DMS53 treated with DMSO at 0.1 percent for 48 hours (cell line): Measurements from ENCODE around the gene LIME1.

Experiments used
- DNase-seq: peaks from one replicate; lab custom pipeline; 2025; ENCODE audit not compliant: unreplicated experiment; lab: John Stamatoyannopoulos, UW

LIME1 gene, protein sequence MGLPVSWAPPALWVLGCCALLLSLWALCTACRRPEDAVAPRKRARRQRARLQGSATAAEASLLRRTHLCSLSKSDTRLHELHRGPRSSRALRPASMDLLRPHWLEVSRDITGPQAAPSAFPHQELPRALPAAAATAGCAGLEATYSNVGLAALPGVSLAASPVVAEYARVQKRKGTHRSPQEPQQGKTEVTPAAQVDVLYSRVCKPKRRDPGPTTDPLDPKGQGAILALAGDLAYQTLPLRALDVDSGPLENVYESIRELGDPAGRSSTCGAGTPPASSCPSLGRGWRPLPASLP

DNA sequence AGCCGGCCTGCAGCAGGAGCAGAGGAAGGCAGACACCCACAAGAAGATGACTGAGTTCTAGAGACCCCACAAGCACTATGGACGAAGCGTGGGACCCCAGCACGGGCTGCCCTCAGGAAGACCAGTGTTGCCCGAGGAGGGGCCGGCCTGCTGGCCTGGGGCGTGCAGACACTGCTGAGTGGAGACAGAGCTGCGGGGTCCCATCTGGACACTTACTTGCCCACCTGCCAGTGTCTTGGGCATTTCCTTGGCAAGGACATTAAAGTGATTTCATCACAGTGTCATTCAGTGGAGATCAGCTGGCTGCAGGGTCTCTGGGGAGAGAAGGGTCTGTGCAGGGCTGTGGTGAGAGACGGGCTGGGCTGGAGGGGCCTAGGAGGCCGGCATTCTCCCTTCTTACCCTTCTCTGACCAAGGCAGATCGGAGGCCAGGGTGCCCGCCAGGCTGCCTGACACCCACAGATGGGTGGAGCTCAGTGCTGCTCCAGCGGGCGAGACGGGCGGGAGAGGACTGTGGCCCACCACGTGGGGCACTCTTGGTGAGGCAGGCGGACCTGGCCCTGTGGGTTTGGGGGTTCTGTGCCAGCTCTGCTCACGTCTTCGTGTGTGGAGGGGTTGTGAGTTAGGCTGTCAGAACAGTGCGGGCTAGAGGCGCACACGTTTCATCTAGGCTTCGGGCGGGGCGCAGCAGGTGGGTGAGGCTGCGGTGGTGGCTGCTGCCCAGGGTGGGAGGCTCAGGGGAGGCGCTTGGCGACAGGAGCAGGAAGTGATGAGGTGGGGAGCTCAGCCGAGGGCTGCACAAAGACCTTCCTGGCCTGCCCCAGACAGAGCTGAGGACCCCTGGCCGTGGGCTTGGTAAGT, at the start of gene LIME1:
Gene LIME1 (plus strand): TSS at position 806 of the 860 bp plus-strand sequence. CDS start 886 bp downstream, outside the sequence.
- no peak for DNase-seq

DNA sequence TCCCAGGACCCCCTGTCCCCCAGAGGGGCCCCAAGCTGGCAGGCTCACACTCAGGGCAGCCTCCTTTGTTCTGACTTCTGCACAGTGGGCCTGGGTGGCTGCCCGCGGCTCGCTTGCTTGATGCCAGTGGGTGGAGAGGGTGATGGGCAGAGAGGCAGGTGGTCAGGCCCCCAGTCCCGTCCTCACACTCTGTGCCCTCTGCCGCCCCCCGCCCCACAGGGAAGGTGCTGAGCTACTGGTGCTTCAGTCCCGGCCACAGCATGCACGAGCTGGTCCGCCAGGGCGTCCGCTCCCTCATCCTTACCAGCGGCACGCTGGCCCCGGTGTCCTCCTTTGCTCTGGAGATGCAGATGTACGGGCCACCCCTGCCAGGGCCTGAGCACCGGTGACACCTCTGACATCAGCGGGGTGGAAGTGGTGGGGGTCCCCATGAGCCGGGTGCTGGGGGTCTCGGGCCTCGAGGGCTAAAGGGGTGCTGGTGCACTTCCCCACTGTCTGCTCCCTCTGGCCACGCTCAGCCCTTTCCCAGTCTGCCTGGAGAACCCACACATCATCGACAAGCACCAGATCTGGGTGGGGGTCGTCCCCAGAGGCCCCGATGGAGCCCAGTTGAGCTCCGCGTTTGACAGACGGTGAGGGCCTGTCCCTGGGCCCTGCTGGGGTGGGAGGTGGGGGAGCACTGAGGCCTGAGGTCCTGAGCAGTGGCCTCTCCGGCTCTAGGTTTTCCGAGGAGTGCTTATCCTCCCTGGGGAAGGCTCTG, 48.9 kb upstream of the LIME1 start:
- no peak for DNase-seq

DNA sequence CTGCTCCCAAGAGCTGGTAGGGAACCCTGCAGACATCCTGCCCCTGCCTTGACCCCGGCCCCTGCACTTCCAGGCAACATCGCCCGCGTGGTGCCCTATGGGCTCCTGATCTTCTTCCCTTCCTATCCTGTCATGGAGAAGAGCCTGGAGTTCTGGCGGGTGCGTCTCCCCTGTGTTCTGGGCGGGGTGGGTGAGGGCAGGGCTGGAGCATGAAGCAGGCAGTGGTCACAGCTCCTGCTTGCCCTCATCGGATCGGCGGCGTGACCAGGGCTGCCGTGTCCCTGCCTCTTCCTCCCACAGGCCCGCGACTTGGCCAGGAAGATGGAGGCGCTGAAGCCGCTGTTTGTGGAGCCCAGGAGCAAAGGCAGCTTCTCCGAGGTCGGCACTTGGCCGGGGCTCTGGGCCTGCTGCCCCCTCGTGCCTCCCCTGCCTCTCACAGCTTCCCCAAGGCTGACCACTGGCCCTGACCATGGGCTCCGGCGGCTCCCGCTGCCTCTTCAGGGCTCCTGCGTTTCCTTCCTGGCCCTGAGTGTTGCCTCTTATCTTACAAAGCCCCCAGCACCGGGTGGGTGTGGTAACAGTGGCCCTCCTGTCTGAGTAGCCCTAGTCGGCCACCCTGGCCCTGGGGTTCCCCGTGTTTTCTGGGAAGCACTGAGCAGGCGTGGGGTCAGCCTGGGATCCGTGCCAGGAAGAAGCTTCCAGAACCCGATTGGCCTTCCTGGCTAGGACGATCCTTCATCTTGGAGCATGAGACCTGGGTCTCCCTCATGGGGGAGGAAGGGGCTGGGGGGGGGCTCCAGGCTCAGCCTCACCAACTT, 48.0 kb upstream of the LIME1 start:
- DNase-seq, result no peak

DNA sequence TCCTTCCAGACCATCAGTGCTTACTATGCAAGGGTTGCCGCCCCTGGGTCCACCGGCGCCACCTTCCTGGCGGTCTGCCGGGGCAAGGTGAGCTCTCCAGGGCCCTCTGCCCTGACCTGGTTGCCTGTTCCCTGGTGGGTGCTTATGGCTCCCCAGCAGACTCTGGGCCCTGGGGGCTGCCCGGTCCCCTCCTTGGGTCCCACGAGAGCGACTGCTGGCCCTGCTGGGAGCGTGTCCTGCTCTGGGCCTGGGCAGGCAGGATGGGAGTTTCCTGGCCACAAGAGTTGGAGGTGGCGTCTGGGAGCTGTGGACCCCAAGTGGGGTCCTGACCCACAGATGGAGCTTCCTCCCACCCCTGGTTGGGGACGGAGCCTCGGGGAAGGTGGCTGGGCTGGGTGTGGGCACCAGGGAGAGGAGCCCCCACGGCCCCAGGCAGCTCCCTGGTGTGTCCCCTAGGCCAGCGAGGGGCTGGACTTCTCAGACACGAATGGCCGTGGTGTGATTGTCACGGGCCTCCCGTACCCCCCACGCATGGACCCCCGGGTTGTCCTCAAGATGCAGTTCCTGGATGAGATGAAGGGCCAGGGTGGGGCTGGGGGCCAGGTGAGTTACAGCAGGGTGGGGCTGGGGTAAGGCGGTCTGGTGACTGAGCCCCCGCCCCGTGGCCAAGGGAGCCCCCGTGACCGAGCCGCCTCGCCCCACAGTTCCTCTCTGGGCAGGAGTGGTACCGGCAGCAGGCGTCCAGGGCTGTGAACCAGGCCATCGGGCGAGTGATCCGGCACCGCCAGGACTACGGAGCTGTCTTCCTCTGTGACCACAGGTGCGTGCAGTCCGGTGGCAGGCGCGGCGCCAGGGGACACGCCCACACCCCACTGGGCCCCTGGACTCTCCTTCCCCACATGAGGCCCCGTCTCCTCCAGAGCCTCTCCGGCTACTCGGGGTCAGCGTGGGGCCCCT, 47.1 kb upstream of the LIME1 start:
- DNase-seq, result no peak

DNA sequence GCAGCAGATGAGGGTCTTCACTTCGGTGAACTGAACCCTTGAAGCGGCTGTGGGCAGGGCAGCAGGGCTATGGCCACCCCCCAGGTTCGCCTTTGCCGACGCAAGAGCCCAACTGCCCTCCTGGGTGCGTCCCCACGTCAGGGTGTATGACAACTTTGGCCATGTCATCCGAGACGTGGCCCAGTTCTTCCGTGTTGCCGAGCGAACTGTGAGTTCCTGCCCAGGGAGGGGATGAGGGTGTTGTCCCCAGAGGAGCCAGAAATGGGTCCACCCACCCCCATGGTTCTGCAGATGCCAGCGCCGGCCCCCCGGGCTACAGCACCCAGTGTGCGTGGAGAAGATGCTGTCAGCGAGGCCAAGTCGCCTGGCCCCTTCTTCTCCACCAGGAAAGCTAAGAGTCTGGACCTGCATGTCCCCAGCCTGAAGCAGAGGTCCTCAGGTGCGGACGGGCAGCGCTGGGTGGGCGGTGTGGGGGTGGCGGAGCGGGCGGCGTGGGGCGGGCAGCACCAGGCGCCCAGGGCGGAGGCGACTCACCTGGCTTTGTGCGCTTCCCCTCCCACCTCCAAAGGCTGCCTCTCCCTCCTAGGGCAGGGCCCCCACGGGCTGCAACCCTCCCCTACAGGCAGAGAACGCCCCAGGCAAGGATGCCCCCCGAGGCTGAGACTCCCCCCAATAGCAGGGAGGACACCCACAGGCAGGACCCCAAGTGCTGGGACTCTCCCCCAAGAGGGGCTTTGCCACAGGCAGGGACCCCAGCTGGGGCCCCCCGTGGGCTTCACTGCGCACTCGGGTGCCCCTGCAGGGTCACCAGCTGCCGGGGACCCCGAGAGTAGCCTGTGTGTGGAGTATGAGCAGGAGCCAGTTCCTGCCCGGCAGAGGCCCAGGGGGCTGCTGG, 46.2 kb upstream of the LIME1 start:
- DNase-seq, result no peak

DNA sequence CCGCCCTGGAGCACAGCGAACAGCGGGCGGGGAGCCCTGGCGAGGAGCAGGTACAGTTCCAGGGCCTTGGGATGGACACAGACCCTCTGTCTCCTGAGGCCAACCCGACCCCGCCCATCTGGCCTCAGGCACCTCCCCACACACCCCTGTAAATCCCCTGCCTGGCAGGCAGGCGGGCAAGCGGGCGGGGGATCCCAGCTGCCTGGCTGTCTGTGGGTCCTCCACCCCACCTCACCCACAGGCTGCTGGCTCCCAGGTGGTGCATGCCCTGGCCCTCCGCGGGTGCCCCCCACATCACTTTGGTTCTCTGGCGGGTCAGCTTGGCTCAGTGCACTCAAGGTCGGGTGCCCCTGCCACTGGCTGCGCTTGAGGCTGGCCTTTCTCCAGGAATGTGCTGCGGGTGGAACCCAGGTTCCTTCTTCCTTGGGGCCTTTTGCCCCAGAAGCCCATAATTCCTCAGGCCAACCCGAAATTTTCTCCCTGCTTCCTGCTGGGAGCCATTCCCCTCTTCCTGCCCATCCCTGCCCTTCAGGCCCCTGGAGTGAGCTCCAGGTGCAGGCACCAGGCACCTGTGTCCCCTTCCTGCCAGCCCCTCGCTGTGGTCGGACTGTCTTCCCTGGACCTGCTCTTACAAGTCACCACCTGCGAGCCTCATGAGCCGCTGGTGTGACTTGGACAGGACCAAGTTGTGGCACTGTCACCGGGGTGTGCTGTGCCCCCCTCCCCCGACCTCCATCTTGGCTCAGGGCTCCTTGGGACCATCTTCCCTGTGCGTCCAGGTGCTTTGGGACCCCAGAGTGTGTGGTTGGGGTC, 45.4 kb upstream of the LIME1 start:
- no peak for DNase-seq

DNA sequence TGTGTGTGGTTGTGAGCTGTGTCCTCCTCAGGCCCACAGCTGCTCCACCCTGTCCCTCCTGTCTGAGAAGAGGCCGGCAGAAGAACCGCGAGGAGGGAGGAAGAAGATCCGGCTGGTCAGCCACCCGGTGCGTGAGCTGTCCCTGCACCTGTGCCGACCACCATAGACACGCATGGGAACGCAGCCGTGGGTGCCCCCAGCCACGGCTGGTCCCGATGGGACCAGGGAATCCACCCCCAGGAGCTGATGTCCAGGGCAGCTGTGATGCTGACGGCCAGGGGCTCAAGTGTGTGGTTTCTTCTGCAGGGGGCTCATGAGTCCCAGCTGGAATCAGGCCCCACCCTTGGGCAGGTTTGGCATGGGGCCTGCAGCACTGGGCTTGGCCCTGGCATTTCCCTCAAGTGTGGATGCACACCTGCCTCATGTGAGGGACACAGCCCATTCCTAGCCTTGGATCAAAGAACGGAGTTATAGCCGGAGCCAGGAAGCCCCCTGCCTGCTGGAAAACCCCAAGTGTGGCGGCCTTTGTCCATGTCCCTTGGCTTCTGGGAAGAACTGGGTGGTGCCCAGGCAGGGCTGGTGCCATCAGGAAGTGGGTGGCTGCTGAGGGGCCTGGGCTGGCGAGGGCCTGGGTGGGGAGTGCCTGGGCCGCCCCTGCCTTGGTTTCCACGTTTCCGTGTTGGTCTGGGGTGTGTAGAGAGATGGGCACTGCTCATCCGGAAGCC, 44.6 kb upstream of the LIME1 start:
- DNase-seq, result no peak

DNA sequence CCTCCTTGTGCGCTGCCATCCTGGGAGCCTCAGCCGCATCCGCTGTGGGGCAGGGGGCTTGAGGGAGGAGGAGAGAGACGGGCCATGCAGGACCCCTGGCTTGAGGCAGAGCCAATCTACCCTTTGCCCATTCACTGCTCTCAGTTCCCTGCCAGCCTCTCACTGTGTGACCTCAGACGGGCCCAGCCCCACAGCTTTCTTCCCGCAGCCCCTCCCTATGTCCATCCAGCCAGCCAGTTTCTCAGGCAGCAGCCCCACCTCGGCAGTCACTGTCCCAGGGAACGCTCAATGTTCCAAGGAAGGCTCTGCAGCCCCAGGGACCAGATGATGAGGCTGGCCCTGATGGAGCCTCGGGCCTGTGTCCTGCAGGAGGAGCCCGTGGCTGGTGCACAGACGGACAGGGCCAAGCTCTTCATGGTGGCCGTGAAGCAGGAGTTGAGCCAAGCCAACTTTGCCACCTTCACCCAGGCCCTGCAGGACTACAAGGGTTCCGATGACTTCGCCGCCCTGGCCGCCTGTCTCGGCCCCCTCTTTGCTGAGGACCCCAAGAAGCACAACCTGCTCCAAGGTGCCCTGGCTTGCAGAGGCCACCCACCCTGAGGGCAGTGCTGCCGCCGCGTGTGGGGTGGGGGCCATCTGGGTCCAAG, 43.9 kb upstream of the LIME1 start:
- no peak for DNase-seq

DNA sequence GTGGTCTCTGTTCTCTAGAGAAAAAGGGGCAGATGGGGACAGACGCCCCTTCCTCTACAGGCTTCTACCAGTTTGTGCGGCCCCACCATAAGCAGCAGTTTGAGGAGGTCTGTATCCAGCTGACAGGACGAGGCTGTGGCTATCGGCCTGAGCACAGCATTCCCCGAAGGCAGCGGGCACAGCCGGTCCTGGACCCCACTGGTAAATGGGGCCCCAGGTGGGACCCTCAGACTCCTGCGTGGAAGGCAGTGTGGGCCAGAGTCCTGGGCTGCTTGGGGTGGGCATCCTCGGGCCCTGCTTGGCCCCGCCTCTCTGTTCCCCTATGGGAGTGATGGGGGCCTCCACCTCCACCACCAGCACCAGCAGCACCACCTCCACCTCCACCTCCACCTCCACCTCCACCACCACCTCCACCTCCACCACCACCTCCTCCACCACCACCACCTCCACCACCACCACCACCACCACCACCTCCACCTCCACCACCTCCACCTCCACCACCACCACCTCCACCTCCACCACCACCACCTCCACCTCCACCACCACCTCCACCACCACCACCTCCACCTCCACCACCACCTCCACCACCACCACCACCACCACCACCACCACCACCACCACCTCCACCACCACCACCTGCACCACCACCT, 43.3 kb upstream of the LIME1 start:
- DNase-seq, result no peak

DNA sequence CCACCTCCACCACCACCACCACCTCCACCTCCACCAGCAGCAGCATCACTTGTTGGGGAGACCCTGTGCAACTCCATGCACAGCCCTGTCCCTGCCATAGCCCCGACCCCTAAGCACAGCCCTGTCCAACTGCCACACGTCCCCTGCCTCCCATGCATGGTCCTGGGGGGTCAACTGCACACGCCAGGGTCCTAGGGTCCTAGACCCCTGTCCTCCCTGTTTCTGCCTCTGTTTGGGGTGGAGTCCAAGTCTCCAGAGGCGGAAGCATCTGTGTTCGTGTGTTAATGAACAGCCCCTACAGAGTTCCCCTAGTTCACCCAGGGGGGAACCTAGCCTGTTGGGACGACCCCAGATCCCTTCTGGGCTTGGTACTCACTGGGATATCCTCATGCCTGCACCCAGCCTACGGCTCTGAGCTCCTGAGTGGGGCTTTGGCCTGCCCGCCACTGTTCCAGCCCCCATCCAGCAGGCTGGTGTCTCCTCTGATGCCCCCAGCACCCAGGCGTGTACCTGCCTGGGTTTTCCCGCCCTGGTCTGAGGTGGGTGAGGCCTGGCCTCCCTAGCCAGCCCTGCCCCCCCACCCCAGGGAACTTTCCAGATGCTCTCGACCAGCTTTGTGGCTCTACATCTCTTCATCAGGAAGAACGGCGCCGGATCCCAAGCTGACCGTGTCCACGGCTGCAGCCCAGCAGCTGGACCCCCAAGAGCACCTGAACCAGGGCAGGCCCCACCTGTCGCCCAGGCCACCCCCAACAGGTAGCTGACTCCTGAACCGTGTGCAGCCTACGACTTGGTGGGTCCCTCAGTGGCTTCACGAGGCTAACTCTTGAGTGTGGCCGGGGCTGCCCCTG, 42.5 kb upstream of the LIME1 start:
- DNase-seq, result no peak

DNA sequence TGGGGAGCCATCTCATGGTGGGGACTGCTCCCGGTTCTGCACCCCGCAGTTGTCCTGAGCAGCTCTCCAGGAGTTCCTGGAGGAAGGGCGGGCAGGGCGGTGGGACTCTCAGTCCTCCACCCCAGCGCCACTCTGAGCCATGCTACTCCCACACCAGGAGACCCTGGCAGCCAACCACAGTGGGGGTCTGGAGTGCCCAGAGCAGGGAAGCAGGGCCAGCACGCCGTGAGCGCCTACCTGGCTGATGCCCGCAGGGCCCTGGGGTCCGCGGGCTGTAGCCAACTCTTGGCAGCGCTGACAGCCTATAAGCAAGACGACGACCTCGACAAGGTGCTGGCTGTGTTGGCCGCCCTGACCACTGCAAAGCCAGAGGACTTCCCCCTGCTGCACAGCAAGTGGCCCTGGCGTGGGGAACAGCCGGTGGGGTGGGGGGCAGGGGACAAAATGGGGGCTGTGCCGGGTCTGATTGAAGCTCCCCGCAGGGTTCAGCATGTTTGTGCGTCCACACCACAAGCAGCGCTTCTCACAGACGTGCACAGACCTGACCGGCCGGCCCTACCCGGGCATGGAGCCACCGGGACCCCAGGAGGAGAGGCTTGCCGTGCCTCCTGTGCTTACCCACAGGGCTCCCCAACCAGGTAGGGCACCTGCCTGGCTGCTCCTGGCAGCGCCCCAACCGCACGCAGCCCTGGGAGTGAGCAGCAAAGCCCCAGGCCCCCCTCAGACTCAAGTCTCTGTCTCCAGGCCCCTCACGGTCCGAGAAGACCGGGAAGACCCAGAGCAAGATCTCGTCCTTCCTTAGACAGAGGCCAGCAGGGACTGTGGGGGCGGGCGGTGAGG, 41.7 kb upstream of the LIME1 start:
- DNase-seq, result no peak

DNA sequence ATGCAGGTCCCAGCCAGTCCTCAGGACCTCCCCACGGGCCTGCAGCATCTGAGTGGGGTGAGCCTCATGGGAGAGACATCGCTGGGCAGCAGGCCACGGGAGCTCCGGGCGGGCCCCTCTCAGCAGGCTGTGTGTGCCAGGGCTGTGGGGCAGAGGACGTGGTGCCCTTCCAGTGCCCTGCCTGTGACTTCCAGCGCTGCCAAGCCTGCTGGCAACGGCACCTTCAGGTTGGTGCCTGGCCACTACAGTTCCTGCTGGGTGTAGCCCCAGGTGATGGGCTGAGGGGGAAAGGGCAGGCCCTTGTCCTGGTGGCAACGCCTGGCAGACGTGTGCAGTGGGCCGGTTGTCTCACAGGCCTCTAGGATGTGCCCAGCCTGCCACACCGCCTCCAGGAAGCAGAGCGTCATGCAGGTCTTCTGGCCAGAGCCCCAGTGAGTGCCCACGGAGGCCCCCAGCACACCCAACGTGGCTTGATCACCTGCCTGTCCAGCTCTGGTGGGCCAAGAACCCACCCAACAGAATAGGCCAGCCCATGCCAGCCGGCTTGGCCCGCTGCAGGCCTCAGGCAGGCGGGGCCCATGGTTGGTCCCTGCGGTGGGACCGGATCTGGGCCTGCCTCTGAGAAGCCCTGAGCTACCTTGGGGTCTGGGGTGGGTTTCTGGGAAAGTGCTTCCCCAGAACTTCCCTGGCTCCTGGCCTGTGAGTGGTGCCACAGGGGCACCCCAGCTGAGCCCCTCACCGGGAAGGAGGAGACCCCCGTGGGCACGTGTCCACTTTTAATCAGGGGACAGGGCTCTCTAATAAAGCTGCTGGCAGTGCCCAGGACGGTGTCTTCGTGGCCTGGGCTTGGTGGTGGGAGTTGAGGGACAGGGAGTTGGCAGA, 40.8 kb upstream of the LIME1 start:
- DNase-seq, result no peak

DNA sequence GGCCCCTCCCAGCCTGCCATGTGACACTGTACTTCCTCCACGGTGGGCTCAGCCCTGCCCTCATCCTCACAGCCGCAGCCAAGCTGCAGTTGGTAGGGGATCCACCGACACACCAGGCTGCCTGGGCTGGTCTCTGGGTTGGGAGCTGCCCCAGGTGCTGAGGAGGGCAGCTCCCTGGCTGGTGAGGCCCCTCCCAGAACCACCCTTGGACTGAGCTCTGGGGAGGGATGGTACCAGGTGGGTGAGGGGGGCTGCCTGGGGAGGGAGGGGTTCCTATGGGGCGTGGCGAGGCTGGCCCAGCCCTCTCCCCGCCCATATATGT, 40.2 kb upstream of the LIME1 start:
- no peak for DNase-seq
